Jurkat, Clone E6-1 (cell line): Measurements from ENCODE around the gene HAS3.
A peak's percentile ranks its signal among the peaks of the same experiment; 100 is the strongest.

Experiments used
- DNase-seq: peaks from one replicate; pipeline ENCODE4 v3.0.0-alpha.2; 2011; ENCODE audit warnings: low read depth, low spot score
- H3K4me3 ChIP-seq: 2 replicates; pipeline ENCODE4 v1.5.1; 2011; ENCODE audit warnings: mild to moderate bottlenecking, low read length, control low read depth, moderate library complexity

HAS3 gene

GRCh38 chr16:69088684-69089083, 16.8 kb upstream of the HAS3 start:
- H3K4me3 ChIP-seq: no peak overlapping the region
- no peak for DNase-seq

DNA sequence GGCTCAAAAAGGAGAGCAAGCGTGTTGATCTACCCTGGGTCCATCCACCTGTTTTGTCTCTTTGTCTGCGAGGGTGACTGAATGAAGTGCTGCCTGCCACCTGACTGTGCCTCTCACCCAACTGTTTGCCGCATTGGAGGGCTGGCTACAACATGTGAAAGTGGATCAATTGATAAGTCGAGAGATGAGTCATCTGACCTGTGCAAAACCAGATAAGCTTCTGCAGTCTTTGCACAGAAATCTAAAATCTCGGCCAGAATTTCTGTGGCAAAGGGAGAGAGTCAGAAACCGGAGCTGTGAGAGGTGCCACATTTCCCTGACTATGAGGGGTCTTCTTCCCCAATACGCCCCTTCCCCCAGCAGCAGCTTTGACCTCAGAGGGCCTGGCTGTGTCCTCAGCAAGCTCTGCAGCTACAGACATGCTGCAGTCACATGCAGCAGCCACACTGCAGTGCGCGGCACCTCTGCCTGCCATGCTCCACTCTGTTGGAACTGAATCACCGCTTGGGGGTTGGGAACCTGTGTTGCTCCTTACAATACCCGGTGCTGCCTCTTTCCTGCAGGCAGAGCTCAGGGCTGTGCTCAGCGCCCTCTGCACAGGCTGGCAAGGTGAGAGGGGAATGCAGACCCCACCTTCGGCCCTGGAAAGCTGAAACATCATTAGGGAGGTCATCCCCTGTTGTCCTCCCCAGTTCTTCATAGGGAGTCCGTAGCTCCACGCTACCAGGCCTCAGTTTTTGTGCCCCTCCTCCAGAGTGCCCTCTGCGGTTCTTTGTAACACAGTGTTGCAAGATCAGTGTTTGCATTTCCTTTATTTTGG, 16.2 kb upstream of the HAS3 start:
- no peak overlapping the region for H3K4me3 ChIP-seq
- no peak for DNase-seq

GRCh38 chr16:69093974-69094373, 11.5 kb upstream of the HAS3 start:
- H3K4me3 ChIP-seq: no peak overlapping the region
- no peak for DNase-seq

GRCh38 chr16:69094501-69094900, 11.0 kb upstream of the HAS3 start:
- no peak overlapping the region for H3K4me3 ChIP-seq
- no peak for DNase-seq

DNA sequence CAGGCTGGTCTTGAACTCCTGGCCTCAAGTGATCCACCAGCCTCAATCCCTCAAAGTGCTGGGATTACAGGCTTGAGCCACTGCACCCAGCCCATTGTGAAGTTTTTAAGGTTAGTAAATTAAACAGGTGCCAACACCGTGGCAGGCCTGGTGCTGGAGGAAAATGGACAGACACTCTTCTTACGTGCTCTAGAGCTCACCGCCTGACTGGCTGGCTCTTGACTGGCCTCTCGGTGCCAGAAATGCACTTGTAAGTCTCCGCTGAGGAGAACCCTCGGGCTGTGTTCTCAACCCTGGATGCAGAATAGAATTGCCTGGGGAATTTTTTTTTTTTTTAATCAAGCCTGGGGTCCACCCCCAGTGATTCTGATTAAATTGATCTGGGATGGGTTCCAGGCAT, 10.3 kb upstream of the HAS3 start:
- no peak for DNase-seq

GRCh38 chr16:69100071-69100691, 5.3 kb upstream of the HAS3 start:
- no peak overlapping the region for H3K4me3 ChIP-seq
- DNase-seq: no peak

More for the DNA sequence above, 10.3 kb upstream of the HAS3 start:
- H3K4me3 ChIP-seq: no peak overlapping the region

DNA sequence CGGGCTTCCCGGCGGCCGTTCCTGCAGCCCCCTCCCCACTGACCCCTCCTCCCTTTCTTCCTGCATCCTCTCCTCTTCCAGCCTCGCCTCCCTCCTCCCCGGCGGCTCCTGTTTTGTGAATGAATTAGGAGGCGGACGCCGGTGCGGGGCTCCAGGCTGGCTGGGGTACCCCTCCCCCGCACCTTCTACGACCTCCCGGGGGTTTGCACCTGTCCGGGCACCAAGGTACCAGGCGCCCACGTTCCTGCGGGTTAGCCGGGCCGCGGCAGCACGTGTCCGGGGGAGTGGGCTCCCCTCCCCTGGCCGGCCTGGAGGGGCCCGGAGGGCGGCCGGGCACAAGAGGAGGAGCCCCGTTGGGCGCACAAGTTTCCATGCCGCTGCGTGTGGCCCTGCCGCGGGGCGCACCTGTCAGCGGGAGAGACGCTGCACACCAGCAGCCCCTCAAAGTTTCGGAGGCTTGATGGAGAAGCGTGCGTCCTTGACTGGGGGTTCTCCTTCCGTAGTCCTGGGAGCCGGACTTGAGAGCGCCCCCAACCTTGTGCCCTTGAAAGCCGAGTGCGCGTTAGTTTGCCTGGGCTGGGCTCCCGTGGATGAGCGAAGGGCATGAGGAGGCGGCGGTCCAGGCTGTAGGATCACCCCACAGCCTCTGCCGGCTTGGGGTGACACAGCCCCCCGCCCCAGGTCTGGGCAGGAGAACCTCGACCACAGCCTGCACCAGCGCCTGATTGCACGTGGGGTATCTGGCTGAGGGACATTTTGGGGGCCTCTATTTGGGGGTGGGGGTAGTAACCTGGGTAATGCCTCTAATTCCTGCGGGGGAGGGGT, 1.2 kb downstream of the HAS3 start:
- DNase-seq: no peak
- peak overlapping the region; percentile 45 for H3K4me3 ChIP-seq

- H3K4me3 ChIP-seq: no peak overlapping the region
- DNase-seq: no peak
These were observed 2.0 kb downstream of the HAS3 start for GRCh38 chr16:69107316-69107962.

- no peak for DNase-seq
- H3K4me3 ChIP-seq: no peak overlapping the region
These were observed 2.8 kb downstream of the HAS3 start for GRCh38 chr16:69108064-69108904.

- H3K4me3 ChIP-seq: no peak overlapping the region
- DNase-seq: no peak
These were observed 3.4 kb downstream of the HAS3 start for GRCh38 chr16:69108905-69109252.

DNA sequence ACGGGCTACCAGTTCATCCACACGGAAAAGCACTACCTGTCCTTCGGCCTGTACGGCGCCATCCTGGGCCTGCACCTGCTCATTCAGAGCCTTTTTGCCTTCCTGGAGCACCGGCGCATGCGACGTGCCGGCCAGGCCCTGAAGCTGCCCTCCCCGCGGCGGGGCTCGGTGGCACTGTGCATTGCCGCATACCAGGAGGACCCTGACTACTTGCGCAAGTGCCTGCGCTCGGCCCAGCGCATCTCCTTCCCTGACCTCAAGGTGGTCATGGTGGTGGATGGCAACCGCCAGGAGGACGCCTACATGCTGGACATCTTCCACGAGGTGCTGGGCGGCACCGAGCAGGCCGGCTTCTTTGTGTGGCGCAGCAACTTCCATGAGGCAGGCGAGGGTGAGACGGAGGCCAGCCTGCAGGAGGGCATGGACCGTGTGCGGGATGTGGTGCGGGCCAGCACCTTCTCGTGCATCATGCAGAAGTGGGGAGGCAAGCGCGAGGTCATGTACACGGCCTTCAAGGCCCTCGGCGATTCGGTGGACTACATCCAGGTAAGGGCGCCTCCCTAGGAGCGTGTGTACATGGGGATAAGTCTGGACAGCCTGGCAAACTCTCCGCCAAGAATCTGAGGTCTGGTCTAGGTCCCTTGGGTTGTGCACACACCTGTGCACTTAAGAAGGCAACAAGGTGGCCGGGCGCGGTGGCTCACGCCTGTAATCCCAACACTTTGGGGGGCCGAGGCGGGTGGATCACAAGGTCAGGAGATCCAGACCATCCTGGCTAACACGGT, 4.2 kb downstream of the HAS3 start:
- no peak overlapping the region for H3K4me3 ChIP-seq
- DNase-seq: no peak

DNA sequence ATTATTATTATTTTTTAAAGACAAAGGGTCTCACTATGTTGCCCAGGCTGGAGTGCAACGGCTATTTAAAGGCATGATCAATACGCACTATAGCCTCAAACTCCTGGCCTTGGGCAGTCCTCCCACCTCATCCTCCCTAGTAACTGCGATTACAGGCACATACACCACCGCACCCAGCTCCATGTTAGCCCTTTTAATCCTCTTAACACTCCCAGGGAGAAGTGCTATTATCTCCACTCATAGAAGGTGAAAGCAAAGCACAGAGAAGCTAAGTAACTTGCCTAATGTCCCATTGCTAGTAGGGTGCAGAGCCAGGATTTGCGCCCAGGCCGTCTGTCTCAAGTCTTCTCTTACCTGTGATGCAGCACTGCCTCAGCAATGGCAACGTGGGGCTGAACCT, 5.0 kb downstream of the HAS3 start:
- no peak overlapping the region for H3K4me3 ChIP-seq
- DNase-seq: no peak

- H3K4me3 ChIP-seq: no peak overlapping the region
- no peak for DNase-seq
These were observed 5.9 kb downstream of the HAS3 start for GRCh38 chr16:69111216-69111875.

DNA sequence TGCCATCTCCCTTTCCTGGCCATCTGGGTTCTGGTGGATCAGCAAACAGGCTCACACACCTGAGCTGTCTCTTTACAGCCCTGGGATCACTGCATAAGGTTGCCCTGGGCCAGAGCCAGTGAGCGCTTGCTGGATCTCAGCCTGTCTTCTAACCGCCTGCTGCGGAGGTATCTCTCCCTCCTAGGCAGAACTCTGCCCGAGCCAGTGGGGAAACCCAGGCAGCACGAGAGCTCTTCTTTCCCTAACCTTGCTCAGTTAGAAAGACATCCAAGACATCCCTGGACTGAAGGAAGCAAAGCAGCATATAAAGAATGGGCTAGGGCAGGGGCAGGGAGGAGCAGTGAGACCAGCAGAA, 6.4 kb downstream of the HAS3 start:
- DNase-seq: no peak
- no peak overlapping the region for H3K4me3 ChIP-seq

DNA sequence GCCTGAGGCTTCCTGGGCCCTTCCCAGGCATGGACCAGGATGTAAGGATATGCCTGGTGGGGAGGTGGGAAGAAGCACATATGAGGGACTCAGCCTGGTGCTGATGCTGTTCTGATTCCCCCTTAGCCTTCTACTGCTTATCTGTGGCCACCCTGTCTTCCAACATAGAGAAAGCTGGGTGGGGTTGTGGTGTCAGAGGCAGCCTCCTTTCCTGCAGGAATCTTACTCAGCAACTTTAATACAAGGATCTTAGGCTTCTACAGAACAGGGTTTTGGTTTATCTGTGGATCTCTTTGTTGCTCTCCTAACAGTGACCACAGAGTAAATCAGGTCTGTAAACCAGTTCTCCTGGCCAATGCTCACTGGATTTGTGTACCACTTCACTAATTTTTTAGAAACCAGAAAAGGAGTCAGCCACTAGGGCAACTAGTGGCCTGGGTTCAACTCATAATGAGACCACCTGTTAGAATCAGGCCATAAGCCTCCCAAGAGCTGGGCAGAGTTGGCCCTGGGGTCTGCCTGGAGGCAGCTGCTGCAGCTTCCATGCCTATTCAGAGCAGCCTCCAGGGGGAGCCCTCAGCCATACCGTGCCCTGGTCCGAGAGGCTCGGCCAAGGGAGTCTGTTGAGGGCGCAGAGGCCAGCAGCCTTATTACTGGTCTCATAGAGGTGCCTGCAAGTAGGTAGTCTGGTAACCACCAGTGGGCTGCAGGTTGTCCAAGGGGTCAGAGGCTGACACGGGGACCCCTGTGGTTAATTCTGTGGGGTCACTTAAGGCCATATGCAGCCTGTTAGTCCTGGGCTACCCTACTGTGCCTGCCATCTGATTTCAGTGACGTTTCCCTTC, 7.1 kb downstream of the HAS3 start:
- no peak for DNase-seq
- no peak overlapping the region for H3K4me3 ChIP-seq

DNA sequence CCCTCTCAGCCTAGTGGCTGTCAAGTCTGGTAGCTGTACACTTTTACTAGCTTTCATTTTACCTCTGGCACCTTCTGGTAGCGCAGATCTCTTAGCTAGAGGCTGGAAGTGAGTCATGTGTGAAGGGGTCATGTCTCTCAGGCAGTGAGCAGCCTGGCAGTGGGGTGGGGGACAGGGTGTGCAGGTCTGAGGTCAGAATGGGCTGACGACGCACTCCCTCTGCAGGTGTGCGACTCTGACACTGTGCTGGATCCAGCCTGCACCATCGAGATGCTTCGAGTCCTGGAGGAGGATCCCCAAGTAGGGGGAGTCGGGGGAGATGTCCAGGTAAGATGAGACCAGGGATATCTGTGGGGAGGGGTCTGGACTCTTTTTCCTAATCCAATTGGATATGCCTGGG, 7.8 kb downstream of the HAS3 start:
- no peak for DNase-seq
- no peak overlapping the region for H3K4me3 ChIP-seq
